Spleen (tissue), 11 donors: ENCODE measurements around the gene RUVBL1. TPM values are rescaled to one million over a fixed set of nuclear protein-coding genes. Genes with fewer than 3 reads are reported as not detected.

ENCODE experiments used
- DNase-seq: peaks from one replicate; pipeline ENCODE4 v3.0.0-alpha.2; 2020
- H3K27ac ChIP-seq, 8 donors: fragments of 200-600 bp; sonication (generic) in 7 of 8; 1 replicate in 4 of 8; 2 replicates in 4 of 8; pipeline versions ENCODE4 v1.5.0 to v1.8.0; 2016 to 2021; ENCODE audit warnings: inconsistent platforms in 4 of 8, mild to moderate bottlenecking in 4 of 8, moderate library complexity in 1 of 8
- H3K27me3 ChIP-seq, 7 donors: fragments of 200-600 bp; sonication (generic) in 6 of 7; replicated peaks in 1 of 7; 1 replicate in 4 of 7; 2 replicates in 3 of 7; pipeline versions ENCODE4 v1.5.0 to v1.8.0; 2016 to 2021; ENCODE audit warnings: inconsistent platforms in 3 of 7, mild to moderate bottlenecking in 1 of 7
- H3K36me3 ChIP-seq, 6 donors: fragments of 200-600 bp; sonication (generic) in 5 of 6; 1 replicate in 4 of 6; 2 replicates in 2 of 6; pipeline versions ENCODE4 v1.5.0 to v1.8.0; 2016 to 2021; ENCODE audit warnings: inconsistent platforms in 2 of 6
- H3K4me1 ChIP-seq, 6 donors: fragments of 200-600 bp; sonication (generic) in 5 of 6; 1 replicate in 3 of 6; 2 replicates in 3 of 6; pipeline versions ENCODE4 v1.5.0 to v1.8.0; 2016 to 2021; ENCODE audit warnings: inconsistent platforms in 3 of 6
- H3K4me3 ChIP-seq, 8 donors: fragments of 200-600 bp; sonication (generic) in 7 of 8; 1 replicate in 4 of 8; 2 replicates in 4 of 8; pipeline versions ENCODE4 v1.5.0 to v1.8.0; 2016 to 2021; ENCODE audit warnings: inconsistent platforms in 4 of 8, mild to moderate bottlenecking in 4 of 8, moderate library complexity in 2 of 8
- H3K9me3 ChIP-seq, 8 donors: fragments of 200-600 bp; sonication (generic) in 7 of 8; 1 replicate in 4 of 8; 2 replicates in 4 of 8; pipeline versions ENCODE4 v1.5.0 to v1.8.0; 2016 to 2021; ENCODE audit warnings: inconsistent platforms in 4 of 8
- CTCF ChIP-seq, 11 experiments: fragments of 200-600 bp in 7 of 11; fragments of 450-650 bp in 4 of 11; sonication (generic) in 4 of 11; IDR thresholded peaks in 8 of 11; conservative IDR thresholded peaks in 3 of 11; 1 replicate in 7 of 11; 2 replicates in 4 of 11; pipeline versions ENCODE4 v1.4.0 to v1.8.0; 2016 to 2021; ENCODE audit warnings: antibody characterized with exemption in 11 of 11, inconsistent platforms in 4 of 11, mild to moderate bottlenecking in 1 of 11
- POLR2A ChIP-seq, 3 donors: fragments of 450-650 bp; IDR thresholded peaks; one replicate each; pipeline ENCODE4 v1.5.1; 2017; ENCODE audit warnings: antibody characterized with exemption in 3 of 3, mild to moderate bottlenecking in 1 of 3
- POLR2AphosphoS5 ChIP-seq, 3 donors: sonication (generic); formaldehyde crosslinking; IDR thresholded peaks; one replicate each; pipeline ENCODE4 v1.5.1; 2017; ENCODE audit warnings: antibody characterized with exemption in 3 of 3
- WGBS, 5 donors: extraction: QIAGEN DNeasy Blood & Tissue Kit in 3 of 5; methylation state at CpG; one replicate each; pipeline versions ENCODE4 v1.1.5 to v1.1.7; 2013 to 2018; 5-methylcytosine and 5-hydroxymethylcytosine counted together
- intact Hi-C: fragments of 100-400 bp; cut with DNase I; formaldehyde crosslinking; loops from one replicate; pipeline ENCODE4 v1.15.0; 2023; ENCODE audit warnings: low total_unique reads
- polyA plus RNA-seq, 3 donors: library from polyadenylated mRNA; stranded (reverse); fragments of 200-250 nt; gene quantifications; one replicate each; pipeline ENCODE4 v1.2.1, GENCODE V29; 2013
- total RNA-seq, 7 donors: library from RNA; depleted of rRNA in 3 of 7; stranded (reverse); fragments of >200 nt in 3 of 7; fragmentation: NEBNext Ultra II Directional in 4 of 7; extraction: Animal tissue kit (Norgen Biotek cat#: 25700) in 4 of 7; gene quantifications; one replicate each; pipeline versions ENCODE4 v1.1.0 to v1.2.1, GENCODE V29; 2016 to 2021
- donor health status: healthy with polysubstance abuse.
- donor health status: DM: no; HTN: no; CAD: no; lungs with moderate emphysema.
- donor health status: DM: no; HTN: no; CAD: no.
- donor health status: Bipolar disorder and iron deficiency.
- donor health status: healthy.
- donor health status: DM: no; HTN: no; CAD: no.
- donor health status: DM: yes; HTN: yes; CAD: no.

Gene RUVBL1
- total and polyA plus RNA-seq, 10 donors = 21.6 to 36.4 (median 29.4) TPM

DNA sequence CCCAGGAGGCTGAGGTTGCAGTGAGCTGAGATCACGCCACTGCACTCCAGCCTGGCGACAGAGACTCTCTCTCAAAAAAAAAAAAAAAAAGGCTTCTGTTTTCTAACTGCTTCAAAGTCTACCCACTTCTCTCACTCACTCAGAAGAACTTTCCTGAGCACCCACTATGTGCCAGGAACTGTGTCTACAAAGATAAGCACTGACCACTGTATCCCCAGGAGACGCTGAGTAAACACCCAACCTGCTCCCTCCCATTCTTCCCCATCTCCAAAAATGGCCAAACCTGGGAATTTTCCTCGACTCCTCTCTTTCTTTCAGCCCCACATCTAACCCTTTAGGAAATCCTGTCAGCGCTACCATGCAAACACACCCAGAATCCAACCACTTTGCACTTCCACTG lies 12.5 kb downstream of the RUVBL1 start:
- Histone ChIP-seq H3K27ac (no peak overlapping the region), H3K4me3 (no peak overlapping the region), H3K27me3 (no peaks in the 10 kb centered on the region), H3K36me3 (peaks cover 0 to 85% (median 20%) of the 10 kb centered on the region in 6 donors), H3K4me1 (peaks cover 11 to 35% (median 29%) of the 10 kb centered on the region in 6 donors), H3K9me3 (no peaks in the 10 kb centered on the region)
- 91 to 97% (median 94%) methylated on average over 5 of the region's 5 CpGs for WGBS, 5 donors
- no peak for TF ChIP-seq CTCF (IDR thresholded peaks at IDR 0.05 in 8 of 11, conservative IDR thresholded peaks at IDR 0.05 in 3 of 11)
- TF ChIP-seq POLR2A (IDR thresholded peaks at IDR 0.05) = no peak
- no peak for TF ChIP-seq POLR2AphosphoS5 (IDR thresholded peaks at IDR 0.05)
- no peak for DNase-seq
- intact Hi-C loops = no loop called here

- H3K27ac ChIP-seq = peak overlapping the region in 1 of 8 donors; percentile 6
- H3K4me1 ChIP-seq = peaks cover 0 to 12% (median 5%) of the 10 kb centered on the region in 6 donors
- intact Hi-C loops = loop anchor here (10.0 kb wide), 1 partner anchor 497 kb away; no protein-coding TSS in a partner anchor
- DNase-seq = no peak
- peaks cover 0 to 92% (median 37%) of the 10 kb centered on the region in 6 donors for H3K36me3 ChIP-seq
- no peak for TF ChIP-seq POLR2A (IDR thresholded peaks at IDR 0.05)
- TF ChIP-seq CTCF (IDR thresholded peaks at IDR 0.05 in 8 of 11, conservative IDR thresholded peaks at IDR 0.05 in 3 of 11) = no peak
- no peak for TF ChIP-seq POLR2AphosphoS5 (IDR thresholded peaks at IDR 0.05)
- WGBS, 5 donors = 80 to 89% (median 85%) methylated on average over 8 of the region's 8 CpGs
- H3K9me3 ChIP-seq = no peaks in the 10 kb centered on the region
- H3K4me3 ChIP-seq = no peak overlapping the region
- H3K27me3 ChIP-seq = no peaks in the 10 kb centered on the region
Observed at GRCh38 chr3:128107834-128108233, 15.8 kb downstream of the RUVBL1 start.

DNA sequence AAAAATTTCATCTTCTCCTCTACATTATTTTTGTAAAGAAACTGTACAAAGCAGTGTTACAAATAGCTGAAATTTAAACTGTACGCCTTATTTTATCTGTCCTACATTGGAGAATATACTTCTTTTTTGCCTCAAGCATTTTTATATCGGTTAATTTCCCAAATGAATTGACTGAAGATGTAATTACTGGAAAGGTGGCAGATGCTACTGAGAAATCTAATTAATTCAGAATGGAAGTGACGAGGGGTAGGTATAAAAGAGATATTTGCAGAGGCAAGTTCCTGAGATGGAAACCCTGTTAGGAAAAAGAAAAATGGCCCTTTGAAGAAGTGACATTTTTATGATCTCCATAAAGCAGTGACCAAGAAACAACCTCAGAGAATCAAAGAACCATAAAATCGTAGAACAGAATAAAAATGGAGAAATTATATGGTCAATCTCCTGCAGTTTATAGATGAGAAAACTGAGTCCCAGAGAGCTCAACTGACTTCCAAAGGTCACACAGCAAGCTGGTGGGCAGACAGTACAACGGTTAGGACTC lies 20.4 kb downstream of the RUVBL1 start:
- no peaks in the 10 kb centered on the region for H3K27me3 ChIP-seq
- peaks cover 0 to 8% (median 1%) of the 10 kb centered on the region in 6 donors for H3K4me1 ChIP-seq
- intact Hi-C loops = loop anchor here (10.0 kb wide), 1 partner anchor 502 kb away; no protein-coding TSS in a partner anchor
- 93 to 98% (median 94%) methylated on average over 5 of the region's 5 CpGs for WGBS, 5 donors
- TF ChIP-seq CTCF (IDR thresholded peaks at IDR 0.05 in 8 of 11, conservative IDR thresholded peaks at IDR 0.05 in 3 of 11) (no peak), POLR2A (IDR thresholded peaks at IDR 0.05) (no peak), POLR2AphosphoS5 (IDR thresholded peaks at IDR 0.05) (no peak)
- H3K4me3 ChIP-seq = no peak overlapping the region
- H3K9me3 ChIP-seq = no peaks in the 10 kb centered on the region
- peaks cover 0 to 92% (median 56%) of the 10 kb centered on the region in 6 donors for H3K36me3 ChIP-seq
- DNase-seq = no peak
- no peak overlapping the region for H3K27ac ChIP-seq

DNA sequence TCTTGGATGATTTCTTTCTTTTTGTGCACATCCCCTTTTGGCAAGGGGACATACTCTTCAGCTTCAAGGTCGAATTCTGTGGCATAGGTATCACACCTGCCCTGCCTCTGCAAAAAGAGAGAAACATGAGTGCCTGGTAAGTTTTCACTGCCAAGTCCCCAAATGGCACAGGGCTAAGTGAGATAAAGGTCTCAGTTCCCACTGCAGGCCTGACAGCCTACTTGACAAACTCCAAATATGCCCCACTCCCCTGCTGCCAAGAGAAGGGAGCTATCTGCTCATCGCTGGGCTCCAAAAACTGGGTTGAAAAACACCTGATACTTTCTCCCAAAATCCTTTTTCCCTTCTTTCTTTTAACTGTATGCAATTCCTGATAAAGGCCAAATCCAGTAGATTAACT lies 23.0 kb downstream of the RUVBL1 start:
- H3K9me3 ChIP-seq = no peaks in the 10 kb centered on the region
- H3K27ac ChIP-seq = peak overlapping the region in 2 of 8 donors; percentile 38 to 44
- peaks cover 0 to 8% (median 0%) of the 10 kb centered on the region in 6 donors for H3K4me1 ChIP-seq
- DNase-seq = no peak
- no peak overlapping the region for H3K4me3 ChIP-seq
- WGBS, 5 donors = 85 to 91% (median 90%) methylated on average over 2 of the region's 2 CpGs
- no peaks in the 10 kb centered on the region for H3K27me3 ChIP-seq
- intact Hi-C loops = loop anchor here (10.0 kb wide), 1 partner anchor 504 kb away; no protein-coding TSS in a partner anchor
- peaks cover 0 to 95% (median 80%) of the 10 kb centered on the region in 6 donors for H3K36me3 ChIP-seq
- TF ChIP-seq POLR2AphosphoS5 (IDR thresholded peaks at IDR 0.05) (no peak), CTCF (IDR thresholded peaks at IDR 0.05 in 8 of 11, conservative IDR thresholded peaks at IDR 0.05 in 3 of 11) (no peak)
